HCT116 (cell line): ENCODE measurements around the gene TSPAN15.

ENCODE experiments used
- EZH2 ChIP-seq: fragments of 200-600 bp; sonication (generic); IDR thresholded peaks from 2 replicates; pipeline ENCODE4 v1.6.1; 2017; ENCODE audit warnings: antibody characterized with exemption, mixed run types
- JUND ChIP-seq: IDR thresholded peaks from 2 replicates; pipeline ENCODE4 v1.6.1; 2012
- POLR2A ChIP-seq: IDR thresholded peaks from 2 replicates; pipeline ENCODE4 v1.7.0; 2011; ENCODE audit warnings: borderline replicate concordance; ENCODE audit not compliant: insufficient read depth, insufficient read length; ENCODE audit errors: extremely low read depth
- POLR2AphosphoS5 ChIP-seq: IDR thresholded peaks from 2 replicates; pipeline ENCODE4 v1.6.1; 2011; ENCODE audit warnings: mild to moderate bottlenecking, low read depth, low read length, moderate library complexity
- RAD21 ChIP-seq: IDR thresholded peaks from 2 replicates; pipeline ENCODE4 v1.6.1; 2012; ENCODE audit warnings: low read depth, mild to moderate bottlenecking
- REST ChIP-seq: IDR thresholded peaks from 2 replicates; pipeline ENCODE4 v1.6.1; 2012; ENCODE audit warnings: low read depth
- SIN3A ChIP-seq: IDR thresholded peaks from 2 replicates; pipeline ENCODE4 v1.6.1; 2012; ENCODE audit warnings: low read depth
- SP1 ChIP-seq: IDR thresholded peaks from 2 replicates; pipeline ENCODE4 v1.6.1; 2012; ENCODE audit warnings: low read depth
- TCF7L2 ChIP-seq: IDR thresholded peaks from 2 replicates; pipeline ENCODE4 v1.7.0; 2011; ENCODE audit warnings: borderline replicate concordance, inconsistent platforms; ENCODE audit not compliant: insufficient read depth, insufficient read length; ENCODE audit errors: extremely low read depth
- TF ChIP-seq, protein P1 (sequence below), 3 experiments: fragments of 200-600 bp in 1 of 3; sonication (generic) in 1 of 3; IDR thresholded peaks in 2 of 3; conservative IDR thresholded peaks in 1 of 3; 2 replicates each; pipeline ENCODE4 v1.5.1; 2012 to 2017; ENCODE audit warnings: low read depth in 2 of 3, low read length in 2 of 3, antibody characterized with exemption in 1 of 3, borderline replicate concordance in 1 of 3, control low read depth in 1 of 3, mild to moderate bottlenecking in 1 of 3, mixed read lengths in 1 of 3, mixed run types in 1 of 3, moderate library complexity in 1 of 3; ENCODE audit not compliant: insufficient read depth in 1 of 3
- TF ChIP-seq, protein P2 (sequence below): IDR thresholded peaks from 2 replicates; pipeline ENCODE4 v1.6.1; 2011; ENCODE audit warnings: mild to moderate bottlenecking, low read length, moderate library complexity; ENCODE audit not compliant: insufficient replicate concordance; ENCODE audit errors: extremely low read depth

GRCh38 chr10:69538461-69538860, 87.2 kb downstream of the TSPAN15 start:
- TF ChIP-seq, protein P1, sequence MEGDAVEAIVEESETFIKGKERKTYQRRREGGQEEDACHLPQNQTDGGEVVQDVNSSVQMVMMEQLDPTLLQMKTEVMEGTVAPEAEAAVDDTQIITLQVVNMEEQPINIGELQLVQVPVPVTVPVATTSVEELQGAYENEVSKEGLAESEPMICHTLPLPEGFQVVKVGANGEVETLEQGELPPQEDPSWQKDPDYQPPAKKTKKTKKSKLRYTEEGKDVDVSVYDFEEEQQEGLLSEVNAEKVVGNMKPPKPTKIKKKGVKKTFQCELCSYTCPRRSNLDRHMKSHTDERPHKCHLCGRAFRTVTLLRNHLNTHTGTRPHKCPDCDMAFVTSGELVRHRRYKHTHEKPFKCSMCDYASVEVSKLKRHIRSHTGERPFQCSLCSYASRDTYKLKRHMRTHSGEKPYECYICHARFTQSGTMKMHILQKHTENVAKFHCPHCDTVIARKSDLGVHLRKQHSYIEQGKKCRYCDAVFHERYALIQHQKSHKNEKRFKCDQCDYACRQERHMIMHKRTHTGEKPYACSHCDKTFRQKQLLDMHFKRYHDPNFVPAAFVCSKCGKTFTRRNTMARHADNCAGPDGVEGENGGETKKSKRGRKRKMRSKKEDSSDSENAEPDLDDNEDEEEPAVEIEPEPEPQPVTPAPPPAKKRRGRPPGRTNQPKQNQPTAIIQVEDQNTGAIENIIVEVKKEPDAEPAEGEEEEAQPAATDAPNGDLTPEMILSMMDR (IDR thresholded peaks at IDR 0.05 in 2 of 3, conservative IDR thresholded peaks at IDR 0.05 in 1 of 3; ENCODE audit: borderline replicate concordance in 1 of 3, insufficient read depth in 1 of 3, low read depth in 2 of 3, low read length in 2 of 3), result no peak
- no peak for TF ChIP-seq JUND
- TF ChIP-seq TCF7L2, result no peak
- TF ChIP-seq SP1, result no peak
- TF ChIP-seq, protein P2, sequence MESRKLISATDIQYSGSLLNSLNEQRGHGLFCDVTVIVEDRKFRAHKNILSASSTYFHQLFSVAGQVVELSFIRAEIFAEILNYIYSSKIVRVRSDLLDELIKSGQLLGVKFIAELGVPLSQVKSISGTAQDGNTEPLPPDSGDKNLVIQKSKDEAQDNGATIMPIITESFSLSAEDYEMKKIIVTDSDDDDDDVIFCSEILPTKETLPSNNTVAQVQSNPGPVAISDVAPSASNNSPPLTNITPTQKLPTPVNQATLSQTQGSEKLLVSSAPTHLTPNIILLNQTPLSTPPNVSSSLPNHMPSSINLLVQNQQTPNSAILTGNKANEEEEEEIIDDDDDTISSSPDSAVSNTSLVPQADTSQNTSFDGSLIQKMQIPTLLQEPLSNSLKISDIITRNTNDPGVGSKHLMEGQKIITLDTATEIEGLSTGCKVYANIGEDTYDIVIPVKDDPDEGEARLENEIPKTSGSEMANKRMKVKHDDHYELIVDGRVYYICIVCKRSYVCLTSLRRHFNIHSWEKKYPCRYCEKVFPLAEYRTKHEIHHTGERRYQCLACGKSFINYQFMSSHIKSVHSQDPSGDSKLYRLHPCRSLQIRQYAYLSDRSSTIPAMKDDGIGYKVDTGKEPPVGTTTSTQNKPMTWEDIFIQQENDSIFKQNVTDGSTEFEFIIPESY, result no peak
- TF ChIP-seq POLR2A, result no peak
- no peak for TF ChIP-seq REST
- no peak for TF ChIP-seq RAD21
- TF ChIP-seq POLR2AphosphoS5, result no peak
- no peak for TF ChIP-seq EZH2
- TF ChIP-seq SIN3A, result no peak
